ENCODE measurements around the gene MPV17L2. TPM values are rescaled to one million over a fixed set of nuclear protein-coding genes. Genes with fewer than 3 reads are reported as not detected.
A peak's percentile ranks its signal among the peaks of the same experiment; 100 is the strongest.

MPV17L2 gene
- total and polyA plus RNA-seq, 4 donors: 3.6 to 28.0 (median 14.1) TPM

DNA sequence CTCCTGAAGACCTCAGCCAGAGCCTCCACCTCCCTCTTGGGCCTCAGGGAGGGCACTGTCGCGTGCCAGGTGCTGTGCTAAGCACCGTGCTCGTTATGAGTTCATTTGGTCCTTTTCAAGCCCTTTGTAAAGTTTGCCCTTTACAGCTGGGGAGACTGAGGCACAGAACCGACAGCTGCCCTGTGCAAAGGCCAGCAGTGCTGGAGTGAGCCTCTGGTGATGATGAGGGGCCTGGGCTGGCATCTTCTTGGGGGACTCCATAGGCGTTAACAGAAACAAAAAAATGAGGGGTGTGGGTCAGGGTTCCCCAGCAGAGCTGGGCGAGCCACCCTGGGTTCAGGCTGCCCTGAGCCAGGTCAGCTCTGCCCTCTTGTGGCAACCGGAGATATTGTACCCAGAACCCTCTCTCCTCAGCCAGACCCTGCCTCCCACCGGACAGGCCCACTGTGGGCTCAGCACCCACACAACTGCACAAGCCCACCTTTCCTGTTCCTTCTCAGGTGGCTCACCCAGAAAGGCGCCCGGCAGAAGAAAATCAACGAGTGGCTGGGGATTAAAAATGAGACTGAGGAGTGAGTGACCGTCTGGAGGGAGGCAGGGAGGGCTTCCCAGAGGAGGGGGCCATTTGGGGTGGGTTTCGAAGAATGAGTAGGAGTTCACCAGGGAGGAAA, 24.9 kb upstream of the MPV17L2 start:
- TF ChIP-seq TAF1 (conservative IDR thresholded peaks at IDR 0.05): no peak
- TF ChIP-seq NR2F2 (IDR thresholded peaks at IDR 0.05): no peak
- TF ChIP-seq RXRA (IDR thresholded peaks at IDR 0.05): peak in 1 of 2 donors; percentile 10
- TF ChIP-seq, protein P1, sequence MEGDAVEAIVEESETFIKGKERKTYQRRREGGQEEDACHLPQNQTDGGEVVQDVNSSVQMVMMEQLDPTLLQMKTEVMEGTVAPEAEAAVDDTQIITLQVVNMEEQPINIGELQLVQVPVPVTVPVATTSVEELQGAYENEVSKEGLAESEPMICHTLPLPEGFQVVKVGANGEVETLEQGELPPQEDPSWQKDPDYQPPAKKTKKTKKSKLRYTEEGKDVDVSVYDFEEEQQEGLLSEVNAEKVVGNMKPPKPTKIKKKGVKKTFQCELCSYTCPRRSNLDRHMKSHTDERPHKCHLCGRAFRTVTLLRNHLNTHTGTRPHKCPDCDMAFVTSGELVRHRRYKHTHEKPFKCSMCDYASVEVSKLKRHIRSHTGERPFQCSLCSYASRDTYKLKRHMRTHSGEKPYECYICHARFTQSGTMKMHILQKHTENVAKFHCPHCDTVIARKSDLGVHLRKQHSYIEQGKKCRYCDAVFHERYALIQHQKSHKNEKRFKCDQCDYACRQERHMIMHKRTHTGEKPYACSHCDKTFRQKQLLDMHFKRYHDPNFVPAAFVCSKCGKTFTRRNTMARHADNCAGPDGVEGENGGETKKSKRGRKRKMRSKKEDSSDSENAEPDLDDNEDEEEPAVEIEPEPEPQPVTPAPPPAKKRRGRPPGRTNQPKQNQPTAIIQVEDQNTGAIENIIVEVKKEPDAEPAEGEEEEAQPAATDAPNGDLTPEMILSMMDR (IDR thresholded peaks at IDR 0.05; ENCODE audit: low read depth, low read length, missing input control): peak; percentile 65
- peak; percentile 78 to 86 for TF ChIP-seq RAD21 (IDR thresholded peaks at IDR 0.05)
- Histone ChIP-seq H3K36me3 (ENCODE audit: control insufficient read depth in 4 of 4, insufficient read depth in 3 of 4, low read depth in 1 of 4, low read length in 3 of 4) (peaks cover 9 to 38% (median 17%) of the 10 kb centered on the region in 4 donors), H3K9me3 (ENCODE audit: control insufficient read depth in 4 of 4, low read length in 3 of 4) (no peaks in the 10 kb centered on the region), H3K4me3 (ENCODE audit: low read depth in 1 of 3, low read length in 3 of 3) (no peak overlapping the region), H3K9ac (ENCODE audit: low read depth in 1 of 2, low read length in 2 of 2) (no peak overlapping the region), H3K4me1 (ENCODE audit: control insufficient read depth in 4 of 4, insufficient read depth in 4 of 4, low read length in 3 of 4) (no peaks in the 10 kb centered on the region), H3K27me3 (ENCODE audit: control insufficient read depth in 4 of 4, insufficient read depth in 4 of 4, low read length in 3 of 4) (no peaks in the 10 kb centered on the region), H3K27ac (ENCODE audit: low read depth in 1 of 2, low read length in 2 of 2) (no peak overlapping the region)
- 73% methylated on average over 14 of the region's 14 CpGs for WGBS
- DNase-seq (ENCODE audit: low spot score): no peak

DNA sequence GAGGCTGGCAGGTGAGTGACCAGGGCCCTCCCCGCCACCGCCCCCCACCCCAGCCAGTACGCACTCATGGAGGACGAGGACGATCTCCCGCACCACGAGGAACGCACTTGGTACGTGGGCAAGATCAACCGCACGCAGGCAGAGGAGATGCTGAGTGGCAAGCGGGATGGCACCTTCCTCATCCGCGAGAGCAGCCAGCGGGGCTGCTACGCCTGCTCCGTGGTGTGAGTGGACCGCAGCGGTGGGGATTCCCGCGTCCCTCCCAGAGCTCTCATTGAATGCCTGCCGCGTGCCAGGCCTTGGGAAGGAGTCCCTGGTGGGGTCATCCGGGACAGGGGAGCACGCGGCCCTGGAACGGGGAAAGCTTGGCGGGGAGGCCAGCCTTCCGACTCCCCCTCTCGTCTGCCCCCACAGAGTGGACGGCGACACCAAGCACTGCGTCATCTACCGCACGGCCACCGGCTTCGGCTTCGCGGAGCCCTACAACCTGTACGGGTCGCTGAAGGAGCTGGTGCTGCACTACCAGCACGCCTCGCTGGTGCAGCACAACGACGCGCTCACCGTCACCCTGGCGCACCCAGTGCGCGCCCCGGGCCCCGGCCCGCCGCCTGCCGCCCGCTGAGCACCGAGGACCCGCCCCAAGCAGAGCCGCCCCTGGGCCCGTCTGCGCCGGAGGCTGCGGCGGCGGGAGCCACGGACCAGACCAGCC, 24.2 kb upstream of the MPV17L2 start:
- WGBS: 97% methylated on average over 66 of the region's 66 CpGs
- TF ChIP-seq EGR1 (IDR thresholded peaks at IDR 0.05; ENCODE audit: low read depth in 2 of 2): no peak
- TF ChIP-seq, protein P2, sequence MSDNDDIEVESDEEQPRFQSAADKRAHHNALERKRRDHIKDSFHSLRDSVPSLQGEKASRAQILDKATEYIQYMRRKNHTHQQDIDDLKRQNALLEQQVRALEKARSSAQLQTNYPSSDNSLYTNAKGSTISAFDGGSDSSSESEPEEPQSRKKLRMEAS (IDR thresholded peaks at IDR 0.05): no peak
- TF ChIP-seq, protein P3, sequence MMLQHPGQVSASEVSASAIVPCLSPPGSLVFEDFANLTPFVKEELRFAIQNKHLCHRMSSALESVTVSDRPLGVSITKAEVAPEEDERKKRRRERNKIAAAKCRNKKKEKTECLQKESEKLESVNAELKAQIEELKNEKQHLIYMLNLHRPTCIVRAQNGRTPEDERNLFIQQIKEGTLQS (IDR thresholded peaks at IDR 0.05): no peak
- TF ChIP-seq HNF4G (IDR thresholded peaks at IDR 0.05): no peak
- TF ChIP-seq HNF4A (conservative IDR thresholded peaks at IDR 0.05): no peak
- TF ChIP-seq FOXA1 (IDR thresholded peaks at IDR 0.05): no peak
- TF ChIP-seq TAF1 (conservative IDR thresholded peaks at IDR 0.05): no peak
- no peak for TF ChIP-seq GABPA (IDR thresholded peaks at IDR 0.05 in 1 of 2, conservative IDR thresholded peaks at IDR 0.05 in 1 of 2)
- TF ChIP-seq RXRA (IDR thresholded peaks at IDR 0.05): no peak
- TF ChIP-seq, protein P4, sequence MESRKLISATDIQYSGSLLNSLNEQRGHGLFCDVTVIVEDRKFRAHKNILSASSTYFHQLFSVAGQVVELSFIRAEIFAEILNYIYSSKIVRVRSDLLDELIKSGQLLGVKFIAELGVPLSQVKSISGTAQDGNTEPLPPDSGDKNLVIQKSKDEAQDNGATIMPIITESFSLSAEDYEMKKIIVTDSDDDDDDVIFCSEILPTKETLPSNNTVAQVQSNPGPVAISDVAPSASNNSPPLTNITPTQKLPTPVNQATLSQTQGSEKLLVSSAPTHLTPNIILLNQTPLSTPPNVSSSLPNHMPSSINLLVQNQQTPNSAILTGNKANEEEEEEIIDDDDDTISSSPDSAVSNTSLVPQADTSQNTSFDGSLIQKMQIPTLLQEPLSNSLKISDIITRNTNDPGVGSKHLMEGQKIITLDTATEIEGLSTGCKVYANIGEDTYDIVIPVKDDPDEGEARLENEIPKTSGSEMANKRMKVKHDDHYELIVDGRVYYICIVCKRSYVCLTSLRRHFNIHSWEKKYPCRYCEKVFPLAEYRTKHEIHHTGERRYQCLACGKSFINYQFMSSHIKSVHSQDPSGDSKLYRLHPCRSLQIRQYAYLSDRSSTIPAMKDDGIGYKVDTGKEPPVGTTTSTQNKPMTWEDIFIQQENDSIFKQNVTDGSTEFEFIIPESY (IDR thresholded peaks at IDR 0.05): no peak
- no peak for TF ChIP-seq RAD21 (IDR thresholded peaks at IDR 0.05)
- no peak for TF ChIP-seq JUND (IDR thresholded peaks at IDR 0.05)
- TF ChIP-seq YY1 (IDR thresholded peaks at IDR 0.05): no peak
- H3K27me3 ChIP-seq (ENCODE audit: control insufficient read depth in 4 of 4, insufficient read depth in 4 of 4, low read length in 3 of 4): no peaks in the 10 kb centered on the region
- no peaks in the 10 kb centered on the region for H3K9me3 ChIP-seq (ENCODE audit: control insufficient read depth in 4 of 4, low read length in 3 of 4)
- no peak for DNase-seq (ENCODE audit: low spot score)
- no peak overlapping the region for H3K9ac ChIP-seq (ENCODE audit: low read depth in 1 of 2, low read length in 2 of 2)
- peaks cover 0 to 7% (median 3%) of the 10 kb centered on the region in 4 donors for H3K4me1 ChIP-seq (ENCODE audit: control insufficient read depth in 4 of 4, insufficient read depth in 4 of 4, low read length in 3 of 4)
- H3K4me3 ChIP-seq (ENCODE audit: low read depth in 1 of 3, low read length in 3 of 3): no peak overlapping the region
- peaks cover 9 to 32% (median 13%) of the 10 kb centered on the region in 4 donors for H3K36me3 ChIP-seq (ENCODE audit: control insufficient read depth in 4 of 4, insufficient read depth in 3 of 4, low read depth in 1 of 4, low read length in 3 of 4)
- no peak overlapping the region for H3K27ac ChIP-seq (ENCODE audit: low read depth in 1 of 2, low read length in 2 of 2)
